GM12878 (cell line): ENCODE data around the gene MFSD6.

Source experiments
- ATF7 ChIP-seq: fragments of 450-650 bp; IDR thresholded peaks from 2 replicates; pipeline ENCODE4 v1.6.1; 2016; ENCODE audit warnings: low read depth, mild to moderate bottlenecking
- CTCF ChIP-seq, 3 experiments: IDR thresholded peaks in 2 of 3; conservative IDR thresholded peaks in 1 of 3; 2 replicates each; pipeline ENCODE4 v1.5.1; 2011; ENCODE audit warnings: low read depth in 3 of 3, low read length in 3 of 3, mild to moderate bottlenecking in 3 of 3, control low read depth in 2 of 3, moderate library complexity in 2 of 3, inconsistent platforms in 1 of 3, mixed read lengths in 1 of 3; ENCODE audit not compliant: control insufficient read depth in 2 of 3, insufficient read depth in 1 of 3; ENCODE audit errors: extremely low read depth in 1 of 3
- DPF2 ChIP-seq: fragments of 450-650 bp; IDR thresholded peaks from 2 replicates; pipeline ENCODE4 v1.6.1; 2017; ENCODE audit warnings: mild to moderate bottlenecking
- EP300 ChIP-seq, 2 experiments: fragments of 150-350 bp in 1 of 2; IDR thresholded peaks; 2 replicates each; pipeline ENCODE4 v1.6.1; 2011 to 2012; ENCODE audit warnings: low read depth in 2 of 2, low read length in 2 of 2, borderline replicate concordance in 1 of 2, improper control_type of control experiment in 1 of 2, inconsistent platforms in 1 of 2; ENCODE audit not compliant: control insufficient read depth in 1 of 2
- MXI1 ChIP-seq: fragments of 150-350 bp; IDR thresholded peaks from 2 replicates; pipeline ENCODE4 v1.6.1; 2011; ENCODE audit warnings: low read depth, mild to moderate bottlenecking, inconsistent platforms, low read length, improper control_type of control experiment
- POLR2A ChIP-seq: IDR thresholded peaks from 2 replicates; pipeline ENCODE4 v1.6.1; 2011; ENCODE audit warnings: low read depth, mild to moderate bottlenecking, low read length
- POLR2AphosphoS5 ChIP-seq: IDR thresholded peaks from 2 replicates; pipeline ENCODE4 v1.6.1; 2011; ENCODE audit warnings: mild to moderate bottlenecking, low read length, inconsistent platforms
- RAD21 ChIP-seq: IDR thresholded peaks from 2 replicates; pipeline ENCODE4 v1.6.1; 2011; ENCODE audit warnings: mild to moderate bottlenecking, low read depth, low read length, moderate library complexity; ENCODE audit not compliant: insufficient read depth
- SKIL ChIP-seq: fragments of 450-650 bp; IDR thresholded peaks from 2 replicates; pipeline ENCODE4 v1.6.1; 2017; ENCODE audit warnings: mild to moderate bottlenecking, low read depth, inconsistent platforms; ENCODE audit not compliant: poor library complexity, severe bottlenecking
- ZBTB11 ChIP-seq: fragments of 450-650 bp; formaldehyde crosslinking; IDR thresholded peaks from 2 replicates; pipeline ENCODE4 v1.5.0; 2022; ENCODE audit warnings: mild to moderate bottlenecking, missing genetic modification characterization
- ZNF217 ChIP-seq: fragments of 450-650 bp; IDR thresholded peaks from 2 replicates; pipeline ENCODE4 v1.6.1; 2017; ENCODE audit warnings: antibody characterized with exemption, mild to moderate bottlenecking
- ZZZ3 ChIP-seq: IDR thresholded peaks from 2 replicates; pipeline ENCODE4 v1.6.1; 2011; ENCODE audit warnings: low read depth; ENCODE audit not compliant: control insufficient read depth, insufficient read length

- TF ChIP-seq ATF7 (no peak), POLR2AphosphoS5 (no peak), CTCF (IDR thresholded peaks at IDR 0.05 in 2 of 3, conservative IDR thresholded peaks at IDR 0.05 in 1 of 3; ENCODE audit: control insufficient read depth in 2 of 3, extremely low read depth in 1 of 3, insufficient read depth in 1 of 3, low read depth in 3 of 3, low read length in 3 of 3) (no peak), ZBTB11 (CRISPR knock-in tag) (no peak), DPF2 (no peak), SKIL (no peak), POLR2A (no peak), ZNF217 (no peak), ZZZ3 (no peak), RAD21 (no peak), EP300 (IDR thresholded peaks at IDR 0.05; ENCODE audit: borderline replicate concordance in 1 of 2, control insufficient read depth in 1 of 2, low read depth in 2 of 2, low read length in 2 of 2) (no peak), MXI1 (no peak)
Observed at GRCh38 chr2:190366248-190366753, 41.9 kb upstream of the MFSD6 start.
